HAP-1 (cell line): ENCODE results near the gene UTS2.

ENCODE experiments used
- DNase-seq, 2 experiments: peaks; one replicate each; pipeline ENCODE4 v3.0.0-alpha.2; 2016 to 2020; ENCODE audit warnings: low spot score in 2 of 2
- H3K27me3 ChIP-seq: fragments of 250-450 bp; sonication (Bioruptor Pico); 2 replicates; pipeline ENCODE4 v1.5.1; 2020; ENCODE audit warnings: low read depth, mild to moderate bottlenecking, moderate library complexity
- H3K36me3 ChIP-seq: fragments of 250-450 bp; sonication (Bioruptor Pico); replicated peaks from 2 replicates; pipeline ENCODE4 v1.5.1; 2020; ENCODE audit warnings: mild to moderate bottlenecking
- H3K4me1 ChIP-seq: fragments of 250-450 bp; sonication (Bioruptor Pico); 2 replicates; pipeline ENCODE4 v1.5.1; 2020; ENCODE audit warnings: mild to moderate bottlenecking
- H3K4me3 ChIP-seq: fragments of 250-450 bp; sonication (Bioruptor Pico); 2 replicates; pipeline ENCODE4 v1.5.1; 2020; ENCODE audit warnings: mild to moderate bottlenecking, moderate library complexity
- H3K9me3 ChIP-seq: fragments of 250-450 bp; sonication (Bioruptor Pico); 2 replicates; pipeline ENCODE4 v1.5.1; 2020; ENCODE audit warnings: mild to moderate bottlenecking, moderate library complexity
- in situ Hi-C: fragments of 300-500 bp; cut with MboI; formaldehyde crosslinking; loops from 3 replicates; pipeline ENCODE4 v1.14.3; 2020; ENCODE audit warnings: low sequenced_read_pairs, inconsistent platforms, mixed read lengths

Gene UTS2

DNA sequence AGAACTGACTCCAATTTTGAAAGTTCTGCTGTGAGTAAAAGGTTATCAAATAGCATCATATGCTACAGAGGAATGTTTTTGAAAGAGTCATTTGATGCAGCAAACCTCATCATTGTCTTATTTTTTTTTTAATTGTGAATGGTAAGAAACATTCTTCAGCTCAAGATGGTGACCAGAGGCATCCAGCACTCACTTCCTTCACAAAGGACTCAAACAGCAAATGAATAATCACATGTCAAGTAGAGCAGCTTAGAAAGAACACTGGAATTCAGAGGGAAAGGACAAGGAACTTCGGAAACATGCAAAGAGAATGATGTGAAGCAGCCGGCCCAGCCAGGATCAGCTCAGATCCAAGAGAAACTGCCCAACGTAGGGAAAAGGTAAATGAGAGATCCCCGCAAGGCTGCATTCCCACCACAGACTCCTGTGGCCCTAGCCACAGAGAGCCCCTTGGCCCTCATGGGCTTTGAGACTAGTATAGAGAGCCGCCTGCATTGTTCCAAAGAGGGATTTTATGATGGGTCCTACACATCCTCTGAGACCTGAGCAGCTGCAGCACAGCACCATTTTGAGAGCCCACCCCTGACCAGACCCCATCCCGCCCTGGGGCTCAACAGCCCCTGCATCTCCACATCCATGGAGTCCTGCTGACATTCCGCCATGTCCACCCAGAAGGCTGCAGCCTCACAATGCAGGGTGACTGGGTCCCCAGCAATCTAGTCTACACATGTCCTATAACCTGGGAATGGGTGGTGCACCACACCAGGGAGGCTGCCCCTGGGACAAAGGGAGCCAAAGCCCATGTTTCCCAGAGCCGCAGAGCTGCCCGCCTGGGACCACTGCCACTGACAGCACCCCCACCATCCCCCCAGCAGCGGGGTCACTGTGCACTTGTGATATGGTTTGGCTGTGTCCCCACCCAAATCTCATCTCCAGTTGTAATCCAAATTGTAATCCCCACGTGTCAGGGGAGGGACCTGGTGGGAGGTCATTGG lies 21.2 kb upstream of the UTS2 start:
- H3K9me3 ChIP-seq, result no peaks in the 10 kb centered on the region
- no peaks in the 10 kb centered on the region for H3K4me1 ChIP-seq
- H3K27me3 ChIP-seq, result no peaks in the 10 kb centered on the region
- no peaks in the 10 kb centered on the region for H3K36me3 ChIP-seq
- no peak for DNase-seq
- no peak overlapping the region for H3K4me3 ChIP-seq
- in situ Hi-C loops, result no loop called here

DNA sequence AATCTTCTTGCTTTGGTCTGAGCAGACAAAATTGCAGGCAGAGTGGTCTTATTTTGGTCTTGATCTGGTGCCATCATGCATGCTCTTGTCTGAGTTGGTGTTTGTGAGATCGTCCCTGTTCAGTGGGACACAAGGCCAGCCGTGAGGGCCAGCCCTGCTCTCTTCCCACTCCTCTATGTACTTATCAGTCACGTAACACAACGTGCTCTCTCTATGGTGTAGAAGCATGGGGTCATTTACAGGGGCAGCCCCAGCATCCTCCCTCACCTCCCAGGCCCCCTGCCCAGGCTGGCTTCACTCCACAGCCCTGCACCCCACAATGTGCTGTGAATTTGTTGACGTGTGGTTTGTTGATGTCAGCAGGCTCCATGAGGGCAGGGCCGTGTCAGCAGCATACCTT lies 18.3 kb upstream of the UTS2 start:
- in situ Hi-C loops, result no loop called here
- Histone ChIP-seq H3K4me3 (no peak overlapping the region), H3K4me1 (no peaks in the 10 kb centered on the region), H3K9me3 (no peaks in the 10 kb centered on the region), H3K36me3 (no peaks in the 10 kb centered on the region), H3K27me3 (no peaks in the 10 kb centered on the region)
- DNase-seq, result no peak

DNA sequence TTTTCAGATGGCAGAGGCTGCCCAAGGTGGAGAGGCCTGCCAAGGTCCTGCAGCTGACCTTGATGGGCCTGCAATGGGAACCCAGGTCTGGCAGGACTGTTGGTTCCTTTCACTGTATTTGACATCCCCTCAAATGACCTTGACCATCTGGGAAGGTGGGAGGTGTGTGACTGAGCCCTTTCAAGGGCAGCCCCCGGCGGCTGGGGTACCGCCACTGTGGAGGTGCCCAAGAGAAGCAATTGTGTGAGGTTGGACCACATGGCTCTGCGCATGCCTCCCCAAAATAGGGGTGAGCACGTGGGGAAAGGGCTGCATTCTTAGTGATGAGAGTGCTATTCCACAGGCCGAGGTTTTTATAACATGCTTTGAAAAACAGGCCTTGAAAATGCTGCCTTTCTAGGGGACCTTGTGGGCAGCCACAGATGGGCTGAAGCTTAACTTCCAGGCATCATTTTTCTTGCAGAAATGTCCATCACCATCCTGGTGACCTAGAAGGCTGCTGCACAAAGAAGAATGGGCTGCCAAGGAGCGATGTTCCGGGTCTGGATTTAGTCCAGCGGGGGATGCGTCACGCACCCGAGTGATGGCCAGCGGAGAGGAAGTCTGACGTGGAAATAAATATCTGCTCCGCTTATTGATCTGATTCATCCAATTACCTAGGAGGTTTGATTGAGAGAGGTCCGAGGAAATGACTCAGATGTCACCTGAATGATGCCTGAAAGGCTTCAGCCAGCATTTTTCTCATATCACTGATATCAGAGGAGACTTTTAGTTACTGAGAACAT lies 16.5 kb upstream of the UTS2 start:
- no peak overlapping the region for H3K4me3 ChIP-seq
- no peaks in the 10 kb centered on the region for H3K9me3 ChIP-seq
- DNase-seq, result no peak
- in situ Hi-C loops, result no loop called here
- no peaks in the 10 kb centered on the region for H3K27me3 ChIP-seq
- no peaks in the 10 kb centered on the region for H3K4me1 ChIP-seq
- no peaks in the 10 kb centered on the region for H3K36me3 ChIP-seq

DNA sequence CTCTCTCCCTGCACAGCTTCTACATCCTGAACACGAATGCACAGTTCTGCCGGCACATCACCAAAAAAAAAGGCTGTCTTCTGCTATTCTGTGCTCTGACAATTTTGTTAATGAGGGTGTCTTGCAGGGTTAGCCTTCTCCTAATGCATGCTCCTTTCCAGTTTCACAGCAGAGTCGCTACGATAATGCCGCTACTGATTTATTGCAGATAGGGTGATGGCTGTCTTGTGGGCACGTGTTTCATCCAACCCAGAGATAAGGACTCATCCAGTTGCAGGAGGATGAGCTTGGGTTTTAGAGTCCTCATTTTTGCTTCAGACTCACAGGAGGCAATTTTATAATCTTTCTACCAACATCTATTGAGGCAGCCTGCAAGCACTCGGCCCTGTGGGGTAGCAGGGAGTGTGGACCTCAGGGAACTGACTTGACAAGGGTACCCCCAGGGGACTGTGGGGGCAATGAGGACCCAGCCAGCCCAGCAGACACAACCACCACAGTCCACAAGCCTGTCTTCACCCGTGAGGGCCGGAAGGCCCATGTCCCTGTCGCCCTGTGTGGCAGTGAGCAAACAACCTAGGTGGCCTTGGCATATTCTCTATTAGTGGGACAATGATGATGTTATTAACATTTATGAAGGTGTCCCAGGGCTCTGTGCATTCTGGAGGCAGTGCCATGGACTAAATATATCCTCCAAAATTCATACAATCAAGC lies 15.4 kb upstream of the UTS2 start:
- H3K9me3 ChIP-seq, result no peaks in the 10 kb centered on the region
- H3K36me3 ChIP-seq, result no peaks in the 10 kb centered on the region
- no peak for DNase-seq
- no peaks in the 10 kb centered on the region for H3K4me1 ChIP-seq
- H3K4me3 ChIP-seq, result no peak overlapping the region
- H3K27me3 ChIP-seq, result no peaks in the 10 kb centered on the region
- in situ Hi-C loops, result no loop called here

DNA sequence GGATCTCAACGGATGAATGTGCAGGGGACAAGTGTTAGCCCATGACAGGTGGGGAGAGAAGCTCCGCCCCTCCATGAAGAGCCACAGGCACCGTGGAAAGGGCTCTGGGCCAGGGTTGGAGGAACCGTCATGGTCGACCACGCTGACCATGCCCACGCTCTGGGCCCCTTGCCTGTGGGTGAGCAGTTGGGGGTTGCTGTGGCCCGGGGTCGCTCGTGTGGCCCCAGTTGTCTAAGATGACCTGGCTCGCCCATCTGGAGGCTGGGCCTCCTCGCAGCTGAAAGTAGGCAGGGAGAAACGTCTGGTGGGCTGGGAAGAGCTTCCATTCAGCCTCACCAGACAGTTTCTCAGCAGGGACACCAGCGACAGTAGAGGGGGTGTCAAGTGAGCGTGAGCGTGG lies 13.1 kb upstream of the UTS2 start:
- H3K4me3 ChIP-seq, result no peak overlapping the region
- H3K4me1 ChIP-seq, result no peaks in the 10 kb centered on the region
- no peaks in the 10 kb centered on the region for H3K27me3 ChIP-seq
- no peak for DNase-seq
- H3K36me3 ChIP-seq, result no peaks in the 10 kb centered on the region
- in situ Hi-C loops, result no loop called here
- no peaks in the 10 kb centered on the region for H3K9me3 ChIP-seq

DNA sequence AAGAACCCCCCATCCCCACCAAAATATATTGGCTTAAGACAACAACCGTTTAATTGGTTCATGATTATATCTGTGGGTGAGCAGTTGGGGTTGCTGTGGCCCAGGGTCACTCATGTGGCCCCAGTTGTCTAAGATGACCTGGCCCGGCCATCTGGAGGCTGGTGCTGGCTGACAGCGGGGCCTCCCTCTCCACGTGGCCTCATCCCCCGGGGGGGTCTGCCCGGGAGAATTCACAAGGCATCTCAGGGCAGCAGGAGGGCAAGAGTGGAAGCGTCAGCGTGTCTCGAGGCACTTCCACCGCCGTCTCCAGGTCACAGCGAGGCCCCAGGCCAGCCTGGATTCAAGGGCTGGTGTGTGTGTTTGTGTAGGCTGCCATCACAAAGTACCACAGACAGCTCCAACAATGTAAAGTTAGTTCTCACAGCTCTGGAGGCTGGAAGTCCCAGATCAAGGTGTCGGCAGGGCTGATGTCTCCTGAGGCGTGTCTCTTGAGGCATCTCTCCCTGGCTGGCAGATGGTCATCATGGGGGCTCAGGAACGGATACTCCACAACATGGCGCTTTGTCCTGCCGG lies 11.0 kb upstream of the UTS2 start:
- Histone ChIP-seq H3K9me3 (no peaks in the 10 kb centered on the region), H3K36me3 (no peaks in the 10 kb centered on the region), H3K27me3 (no peaks in the 10 kb centered on the region), H3K4me1 (no peaks in the 10 kb centered on the region), H3K4me3 (no peak overlapping the region)
- DNase-seq, result no peak
- in situ Hi-C loops, result no loop called here

DNA sequence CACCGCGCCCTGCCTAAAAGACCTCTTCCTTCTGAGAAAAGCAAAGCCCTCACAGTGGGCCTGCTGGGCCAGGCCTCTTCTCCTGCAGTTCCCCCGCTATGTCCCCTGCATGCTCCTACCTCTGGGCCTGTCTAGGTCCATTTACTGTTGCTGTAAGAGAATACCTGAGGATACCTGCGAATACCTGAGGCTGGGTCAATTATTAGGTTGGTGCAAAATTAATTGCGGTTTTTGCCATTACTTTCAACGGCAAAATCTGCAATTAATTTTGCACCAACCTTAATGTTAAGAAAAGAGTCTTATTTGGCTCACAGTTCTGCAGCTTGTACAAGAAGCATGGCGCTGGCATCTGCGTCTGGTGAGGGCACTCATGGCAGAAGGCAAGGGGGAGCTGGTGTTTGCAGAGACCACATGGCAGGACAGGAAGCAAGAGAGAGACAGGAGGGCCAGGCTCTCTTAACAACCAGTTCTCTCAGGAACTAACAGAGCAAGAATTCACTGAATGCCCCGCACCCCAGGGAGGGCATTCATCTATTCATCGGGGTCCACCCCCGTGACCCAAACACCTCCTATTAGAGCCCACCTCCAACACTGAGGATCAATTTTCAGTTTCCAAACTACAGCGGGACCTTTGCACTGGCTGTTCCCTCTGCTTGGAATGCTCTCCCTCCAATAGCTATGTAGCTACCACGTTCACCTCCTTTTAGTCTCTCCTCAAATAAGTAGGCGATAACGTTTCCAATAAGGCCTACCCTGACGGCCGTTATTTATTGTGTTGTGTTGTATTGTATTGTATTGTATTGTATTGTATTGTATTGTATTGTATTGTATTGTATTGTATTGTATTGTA lies 9.6 kb upstream of the UTS2 start:
- no peak overlapping the region for H3K4me3 ChIP-seq
- no peaks in the 10 kb centered on the region for H3K36me3 ChIP-seq
- H3K9me3 ChIP-seq, result no peaks in the 10 kb centered on the region
- H3K4me1 ChIP-seq, result no peaks in the 10 kb centered on the region
- H3K27me3 ChIP-seq, result no peaks in the 10 kb centered on the region
- in situ Hi-C loops, result no loop called here
- no peak for DNase-seq

DNA sequence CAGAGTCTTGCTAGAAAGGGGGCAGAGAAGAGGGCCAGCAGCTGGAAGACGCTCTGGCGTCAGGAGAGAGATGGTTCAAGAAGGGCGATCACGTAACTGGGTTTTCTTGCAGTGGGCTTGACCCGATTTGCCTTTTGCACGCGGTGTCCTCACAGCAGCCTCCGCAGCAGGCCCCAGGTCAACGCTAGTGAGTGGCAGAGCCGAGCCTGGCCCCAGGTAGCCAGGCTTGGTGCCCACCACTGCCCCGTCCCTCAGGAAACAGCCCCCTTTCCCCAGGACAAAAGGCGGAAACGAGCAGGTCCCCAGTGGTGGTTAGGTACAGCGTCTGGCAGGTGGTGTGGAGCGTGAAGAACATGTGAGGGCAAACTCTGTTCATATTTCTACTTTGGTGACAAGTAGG lies 8.6 kb upstream of the UTS2 start:
- H3K27me3 ChIP-seq, result no peaks in the 10 kb centered on the region
- DNase-seq, result no peak
- no peak overlapping the region for H3K4me3 ChIP-seq
- H3K9me3 ChIP-seq, result no peaks in the 10 kb centered on the region
- H3K4me1 ChIP-seq, result no peaks in the 10 kb centered on the region
- H3K36me3 ChIP-seq, result no peaks in the 10 kb centered on the region
- in situ Hi-C loops, result no loop called here

DNA sequence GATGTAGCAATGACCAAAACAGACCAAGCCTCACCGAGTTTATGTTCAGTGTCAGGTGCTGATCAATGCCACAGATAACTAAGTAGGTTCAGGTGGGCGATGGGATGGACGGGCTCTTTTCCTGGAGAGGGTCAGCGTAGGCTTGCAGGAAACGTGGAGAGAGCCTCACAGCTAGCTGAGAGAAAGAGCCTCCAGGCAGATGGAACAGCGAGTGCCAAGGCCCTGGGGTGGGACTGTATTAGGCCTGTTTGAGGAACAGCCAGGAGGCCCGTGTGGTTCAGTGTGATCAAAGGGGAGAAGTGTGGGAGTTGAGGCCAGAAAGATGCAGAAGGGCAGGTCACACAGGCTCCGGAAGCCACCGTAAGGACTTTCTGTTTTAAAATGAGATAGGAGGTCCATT lies 7.3 kb upstream of the UTS2 start:
- in situ Hi-C loops, result no loop called here
- Histone ChIP-seq H3K27me3 (no peaks in the 10 kb centered on the region), H3K36me3 (no peaks in the 10 kb centered on the region), H3K9me3 (no peaks in the 10 kb centered on the region), H3K4me1 (no peaks in the 10 kb centered on the region), H3K4me3 (no peak overlapping the region)
- DNase-seq, result no peak

DNA sequence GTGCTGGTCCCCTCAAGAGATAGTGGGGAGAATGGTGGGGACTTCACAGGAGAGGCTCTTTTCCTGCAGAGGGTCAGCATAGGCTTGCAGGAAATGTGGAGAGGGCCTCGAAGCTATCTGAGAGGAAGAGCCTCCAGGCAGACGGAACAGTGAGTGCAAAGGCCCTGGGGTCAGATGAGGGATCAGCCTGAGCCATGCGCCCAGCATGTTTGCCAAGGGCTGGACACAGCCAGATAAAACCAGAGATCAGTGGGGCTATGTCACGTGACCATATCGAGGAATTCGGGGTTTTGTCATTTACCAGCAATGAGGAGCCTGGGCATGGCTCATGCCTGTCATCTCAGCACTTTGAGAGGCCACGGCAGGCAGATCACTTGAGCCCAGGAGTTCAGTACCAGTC lies 6.5 kb upstream of the UTS2 start:
- Histone ChIP-seq H3K36me3 (no peaks in the 10 kb centered on the region), H3K4me3 (no peak overlapping the region), H3K9me3 (no peaks in the 10 kb centered on the region), H3K27me3 (no peaks in the 10 kb centered on the region), H3K4me1 (no peaks in the 10 kb centered on the region)
- in situ Hi-C loops, result no loop called here
- DNase-seq, result no peak

DNA sequence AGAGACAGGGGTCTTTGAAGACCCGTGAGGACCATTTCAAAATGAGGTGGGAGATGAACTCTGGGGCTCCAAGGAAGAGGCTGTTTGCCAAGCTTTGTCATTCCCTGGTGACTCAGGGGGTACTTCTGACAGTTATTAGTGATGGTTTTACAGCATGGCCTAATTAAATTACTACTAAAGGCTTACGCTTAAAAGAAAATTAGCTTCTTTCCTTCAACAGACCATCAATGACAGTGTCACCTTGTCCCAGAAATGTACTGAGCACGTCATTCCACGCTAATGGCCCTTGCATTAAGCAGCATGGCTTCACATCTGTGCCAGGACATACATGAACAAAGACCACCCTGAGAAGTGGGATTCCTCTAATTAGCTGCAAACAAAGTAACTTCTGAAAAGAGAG lies 5.1 kb upstream of the UTS2 start:
- Histone ChIP-seq H3K9me3 (no peaks in the 10 kb centered on the region), H3K4me3 (no peak overlapping the region), H3K4me1 (no peaks in the 10 kb centered on the region), H3K36me3 (no peaks in the 10 kb centered on the region), H3K27me3 (no peaks in the 10 kb centered on the region)
- no peak for DNase-seq
- in situ Hi-C loops, result no loop called here

DNA sequence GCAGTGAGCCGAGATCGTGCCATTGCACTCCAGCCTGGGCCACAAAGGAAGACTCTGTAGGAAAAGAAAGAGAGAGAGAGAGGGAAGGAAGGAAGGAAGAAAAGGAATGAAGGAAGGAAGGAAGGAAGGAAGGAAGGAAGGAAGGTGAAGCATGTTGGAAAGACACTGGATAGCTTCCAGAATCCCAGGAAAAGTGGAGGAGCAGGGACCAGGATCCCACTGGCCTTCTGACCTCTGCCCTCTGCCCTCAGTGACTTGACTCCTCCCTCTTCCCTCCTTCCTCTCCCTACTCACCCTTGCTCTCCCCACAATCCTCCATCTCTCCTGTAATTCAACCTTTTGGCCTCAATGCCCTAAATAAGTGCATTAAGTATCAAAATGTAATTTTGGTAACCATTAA lies 4.1 kb upstream of the UTS2 start:
- in situ Hi-C loops, result no loop called here
- Histone ChIP-seq H3K27me3 (no peaks in the 10 kb centered on the region), H3K4me3 (no peak overlapping the region), H3K36me3 (no peaks in the 10 kb centered on the region), H3K4me1 (peaks cover 2% of the 10 kb centered on the region), H3K9me3 (no peaks in the 10 kb centered on the region)
- no peak for DNase-seq

DNA sequence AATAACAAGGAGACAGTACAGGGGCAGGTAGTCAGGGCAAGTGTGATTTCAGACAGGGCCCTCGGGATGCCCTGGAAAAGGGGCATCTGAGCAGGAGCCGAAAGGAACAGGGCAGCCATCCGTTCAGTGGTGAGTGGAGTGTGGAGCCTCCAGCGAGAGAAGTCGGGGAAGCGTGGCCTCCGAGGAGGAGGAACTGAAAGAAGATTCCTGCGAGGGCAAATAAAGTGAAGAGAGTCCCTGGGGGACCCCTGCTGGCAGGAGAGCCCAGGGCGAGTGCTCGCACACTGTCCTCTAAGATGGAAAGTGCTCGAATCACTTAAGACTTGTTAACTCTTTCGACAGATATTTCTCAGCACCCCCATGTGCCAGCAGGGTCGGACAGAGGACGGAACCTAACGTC lies 3.5 kb upstream of the UTS2 start:
- H3K36me3 ChIP-seq, result no peaks in the 10 kb centered on the region
- peak; percentile 5 to 37 for DNase-seq
- H3K4me3 ChIP-seq, result no peak overlapping the region
- in situ Hi-C loops, result no loop called here
- no peaks in the 10 kb centered on the region for H3K9me3 ChIP-seq
- no peaks in the 10 kb centered on the region for H3K27me3 ChIP-seq
- H3K4me1 ChIP-seq, result peaks cover 5% of the 10 kb centered on the region
